HCT116 (cell line): ENCODE data around the gene TBC1D2B. TPM values are rescaled to one million over a fixed set of nuclear protein-coding genes. Genes with fewer than 3 reads are reported as not detected.

ENCODE experiments used
- ATAC-seq: fragments of 200-7000 bp; cut with Tn5 transposase; 2 replicates; pipeline ENCODE4 v1.9.1; 2020; ENCODE audit warnings: mild to moderate bottlenecking, moderate library complexity
- BruUV-seq: library from RNA; stranded (reverse); fragments of 400-500 nt; replicated peaks from 2 replicates; lab custom pipeline; 2021; lab: Mats Ljungman, UMichigan
- CTCF ChIA-PET: fragments of 300-600 bp; sonication (Branson Sonifier 250); formaldehyde crosslinking; loops from one replicate; lab custom pipeline; 2021; ENCODE audit warnings: antibody characterized with exemption; lab: Charles Lee
- POLR2A ChIA-PET: fragments of 300-600, 350-600 bp; sonication (Branson Sonifier 250); formaldehyde crosslinking; loops from one replicate; lab custom pipeline; 2021; ENCODE audit warnings: antibody characterized with exemption; lab: Charles Lee
- RAD21 ChIA-PET, 2 experiments: fragments of 300-600 bp; sonication (Branson Sonifier 250); formaldehyde crosslinking; loops; one replicate each; lab custom pipeline; 2023; ENCODE audit warnings: low total read pairs in 2 of 2; ENCODE audit not compliant: uncharacterized antibody in 2 of 2, unreplicated experiment in 2 of 2, low non-redundant PET in 1 of 2; lab: Charles Lee
- DNase-seq: peaks from one replicate; pipeline ENCODE4 v3.0.0-alpha.2; 2010; ENCODE audit warnings: low read depth, low spot score
- H2AFZ ChIP-seq: fragments of 200-600 bp; shearing (Covaris generic), sonication (generic); 2 replicates; pipeline ENCODE4 v1.6.1; 2017; ENCODE audit warnings: low read depth, mixed run types, mixed read lengths, antibody characterized with exemption, low read length; ENCODE audit not compliant: poor library complexity, severe bottlenecking
- H3K27ac ChIP-seq: 2 replicates; pipeline ENCODE4 v1.5.1; 2012; ENCODE audit warnings: low read depth, low read length
- H3K27me3 ChIP-seq: fragments of 200-600 bp; sonication (generic); 2 replicates; pipeline ENCODE4 v1.6.1; 2016; ENCODE audit warnings: mixed run types, low read length, mixed read lengths; ENCODE audit not compliant: insufficient read depth
- H3K36me3 ChIP-seq, 2 experiments: fragments of 200-500 bp in 1 of 2; fragments of 200-600 bp in 1 of 2; sonication (Bioruptor generic) in 1 of 2; sonication (generic) in 1 of 2; 2 replicates each; pipeline versions ENCODE4 v1.5.1 to v1.6.1; 2014 to 2016; ENCODE audit warnings: low read length in 2 of 2, inconsistent platforms in 1 of 2, mixed read lengths in 1 of 2, mixed run types in 1 of 2; ENCODE audit not compliant: insufficient read depth in 2 of 2, control insufficient read depth in 1 of 2
- H3K4me1 ChIP-seq, 2 experiments: fragments of 200-600 bp in 1 of 2; sonication (generic) in 1 of 2; 2 replicates each; pipeline versions ENCODE4 v1.5.1 to v1.6.1; 2012 to 2017; ENCODE audit warnings: low read length in 2 of 2, inconsistent platforms in 1 of 2, mild to moderate bottlenecking in 1 of 2, mixed read lengths in 1 of 2, mixed run types in 1 of 2, moderate library complexity in 1 of 2; ENCODE audit not compliant: insufficient read depth in 2 of 2, control insufficient read depth in 1 of 2
- H3K4me2 ChIP-seq: fragments of 200-600 bp; sonication (generic); 2 replicates; pipeline ENCODE4 v1.6.1; 2017; ENCODE audit warnings: mixed run types, low read length, mixed read lengths
- H3K4me3 ChIP-seq, 2 experiments: fragments of 200-600 bp in 1 of 2; sonication (generic) in 1 of 2; replicated peaks in 1 of 2; 2 replicates each; pipeline ENCODE4 v1.5.1; 2011 to 2016; ENCODE audit warnings: low read length in 2 of 2, control low read depth in 1 of 2, low read depth in 1 of 2, mild to moderate bottlenecking in 1 of 2, mixed read lengths in 1 of 2, mixed run types in 1 of 2
- H3K79me2 ChIP-seq: fragments of 200-600 bp; sonication (generic); 2 replicates; pipeline ENCODE4 v1.6.1; 2017; ENCODE audit warnings: mild to moderate bottlenecking, mixed run types, low read length, moderate library complexity, mixed read lengths; ENCODE audit not compliant: insufficient read depth
- H3K9ac ChIP-seq: fragments of 200-600 bp; sonication (generic); 2 replicates; pipeline ENCODE4 v1.6.1; 2016; ENCODE audit warnings: low read length, mixed read lengths
- H3K9me2 ChIP-seq: fragments of 200-600 bp; sonication (generic), shearing (Covaris generic); 2 replicates; pipeline ENCODE4 v1.6.1; 2017; ENCODE audit warnings: mixed run types, mild to moderate bottlenecking, moderate library complexity; ENCODE audit not compliant: insufficient read depth
- H3K9me3 ChIP-seq, 2 experiments: fragments of 200-500 bp in 1 of 2; fragments of 200-600 bp in 1 of 2; sonication (Bioruptor generic) in 1 of 2; sonication (generic) in 1 of 2; 2 replicates each; pipeline ENCODE4 v1.6.1; 2014 to 2017; ENCODE audit warnings: low read length in 2 of 2, mixed read lengths in 2 of 2, inconsistent platforms in 1 of 2, low read depth in 1 of 2, mild to moderate bottlenecking in 1 of 2, mixed run types in 1 of 2, moderate library complexity in 1 of 2; ENCODE audit not compliant: control insufficient read depth in 1 of 2, insufficient read depth in 1 of 2
- H4K20me1 ChIP-seq: fragments of 200-600 bp; sonication (generic), shearing (Covaris generic); 2 replicates; pipeline ENCODE4 v1.6.1; 2017; ENCODE audit warnings: mixed run types, mild to moderate bottlenecking, moderate library complexity; ENCODE audit not compliant: insufficient read depth
- CBX3 ChIP-seq: IDR thresholded peaks from 2 replicates; pipeline ENCODE4 v1.6.1; 2012; ENCODE audit warnings: low read depth
- EZH2phosphoT487 ChIP-seq: fragments of 200-600 bp; IDR thresholded peaks from 2 replicates; pipeline ENCODE4 v1.6.1; 2018; ENCODE audit warnings: antibody characterized with exemption, borderline replicate concordance
- FOSL1 ChIP-seq: IDR thresholded peaks from 2 replicates; pipeline ENCODE4 v1.6.1; 2012; ENCODE audit warnings: low read depth
- JUND ChIP-seq: IDR thresholded peaks from 2 replicates; pipeline ENCODE4 v1.6.1; 2012
- RAD21 ChIP-seq: IDR thresholded peaks from 2 replicates; pipeline ENCODE4 v1.6.1; 2012; ENCODE audit warnings: low read depth, mild to moderate bottlenecking
- SIN3A ChIP-seq: IDR thresholded peaks from 2 replicates; pipeline ENCODE4 v1.6.1; 2012; ENCODE audit warnings: low read depth
- TCF7L2 ChIP-seq: IDR thresholded peaks from 2 replicates; pipeline ENCODE4 v1.7.0; 2011; ENCODE audit warnings: borderline replicate concordance, inconsistent platforms; ENCODE audit not compliant: insufficient read depth, insufficient read length; ENCODE audit errors: extremely low read depth
- YY1 ChIP-seq: IDR thresholded peaks from 2 replicates; pipeline ENCODE4 v1.6.1; 2011; ENCODE audit warnings: low read length, low read depth, moderate library complexity, mild to moderate bottlenecking; ENCODE audit not compliant: insufficient replicate concordance; ENCODE audit errors: extremely low read depth
- ZFX ChIP-seq: fragments of 450-650 bp; IDR thresholded peaks from 2 replicates; pipeline ENCODE4 v1.6.1; 2017
- ZNF274 ChIP-seq: fragments of 200-500 bp; sonication (Bioruptor generic); IDR thresholded peaks from 2 replicates; pipeline ENCODE4 v1.6.1; 2014; ENCODE audit warnings: mild to moderate bottlenecking, low read depth, low read length, inconsistent platforms
- intact Hi-C: fragments of 100-400 bp; cut with micrococcal nuclease; formaldehyde crosslinking; loops from 2 replicates; pipeline ENCODE4 v1.10.0; 2022
- total RNA-seq: library from RNA; stranded (reverse); gene quantifications from one replicate; pipeline ENCODE4 v1.2.1, GENCODE V29; 2021; ENCODE audit not compliant: unreplicated experiment
- TF ChIP-seq, protein P1 (sequence below): IDR thresholded peaks from 2 replicates; pipeline ENCODE4 v1.6.1; 2012
- TF ChIP-seq, protein P2 (sequence below): IDR thresholded peaks from 2 replicates; pipeline ENCODE4 v1.6.1; 2012; ENCODE audit warnings: low read depth

The TBC1D2B gene
- total RNA-seq, 1 experiment from 2014 or later: 16.6 TPM

DNA sequence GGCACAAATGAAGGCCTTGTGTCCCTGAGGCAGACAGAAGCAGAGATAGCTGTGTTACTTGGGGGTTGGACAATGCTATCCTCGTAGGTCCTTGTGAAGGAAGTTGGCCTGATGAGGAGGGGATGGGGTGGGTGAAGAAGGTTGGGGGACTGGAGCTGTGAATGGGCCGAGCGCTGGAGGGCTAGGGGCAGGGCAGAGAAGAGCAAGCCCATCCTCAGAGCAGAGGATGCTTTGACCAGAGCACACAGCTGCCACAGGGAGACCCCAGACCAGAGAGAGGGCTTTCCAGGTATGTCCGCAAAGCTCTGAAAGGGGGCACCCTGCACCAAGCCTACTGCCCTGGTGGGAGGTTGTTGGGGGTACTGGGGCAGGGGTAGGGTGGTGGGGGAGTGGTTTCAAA, 5.7 kb upstream of the TBC1D2B start:
- H3K4me3 ChIP-seq: no peak overlapping the region
- CTCF ChIA-PET: no interaction called here

More for the DNA sequence above, 5.7 kb upstream of the TBC1D2B start:
- H3K27me3 ChIP-seq: no peaks in the 10 kb centered on the region
- no peak overlapping the region for H3K9ac ChIP-seq
- no peaks in the 10 kb centered on the region for H3K9me2 ChIP-seq
- H2AFZ ChIP-seq: no peak overlapping the region
- no peak overlapping the region for H3K27ac ChIP-seq
- POLR2A ChIA-PET: no interaction called here
- intact Hi-C loops: no loop called here
- H3K4me1 ChIP-seq: no peaks in the 10 kb centered on the region
- BruUV-seq: no TSS peak
- RAD21 ChIA-PET: no interaction called here
- ATAC-seq (no peak), DNase-seq (no peak)
- H3K36me3 ChIP-seq: no peaks in the 10 kb centered on the region
- TF ChIP-seq CBX3 (no peak), SIN3A (no peak), EZH2phosphoT487 (no peak), JUND (no peak), YY1 (no peak), RAD21 (no peak), ZFX (no peak), ZNF274 (no peak), FOSL1 (no peak), TCF7L2 (no peak)
- TF ChIP-seq, protein P1, sequence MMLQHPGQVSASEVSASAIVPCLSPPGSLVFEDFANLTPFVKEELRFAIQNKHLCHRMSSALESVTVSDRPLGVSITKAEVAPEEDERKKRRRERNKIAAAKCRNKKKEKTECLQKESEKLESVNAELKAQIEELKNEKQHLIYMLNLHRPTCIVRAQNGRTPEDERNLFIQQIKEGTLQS: no peak
- TF ChIP-seq, protein P2, sequence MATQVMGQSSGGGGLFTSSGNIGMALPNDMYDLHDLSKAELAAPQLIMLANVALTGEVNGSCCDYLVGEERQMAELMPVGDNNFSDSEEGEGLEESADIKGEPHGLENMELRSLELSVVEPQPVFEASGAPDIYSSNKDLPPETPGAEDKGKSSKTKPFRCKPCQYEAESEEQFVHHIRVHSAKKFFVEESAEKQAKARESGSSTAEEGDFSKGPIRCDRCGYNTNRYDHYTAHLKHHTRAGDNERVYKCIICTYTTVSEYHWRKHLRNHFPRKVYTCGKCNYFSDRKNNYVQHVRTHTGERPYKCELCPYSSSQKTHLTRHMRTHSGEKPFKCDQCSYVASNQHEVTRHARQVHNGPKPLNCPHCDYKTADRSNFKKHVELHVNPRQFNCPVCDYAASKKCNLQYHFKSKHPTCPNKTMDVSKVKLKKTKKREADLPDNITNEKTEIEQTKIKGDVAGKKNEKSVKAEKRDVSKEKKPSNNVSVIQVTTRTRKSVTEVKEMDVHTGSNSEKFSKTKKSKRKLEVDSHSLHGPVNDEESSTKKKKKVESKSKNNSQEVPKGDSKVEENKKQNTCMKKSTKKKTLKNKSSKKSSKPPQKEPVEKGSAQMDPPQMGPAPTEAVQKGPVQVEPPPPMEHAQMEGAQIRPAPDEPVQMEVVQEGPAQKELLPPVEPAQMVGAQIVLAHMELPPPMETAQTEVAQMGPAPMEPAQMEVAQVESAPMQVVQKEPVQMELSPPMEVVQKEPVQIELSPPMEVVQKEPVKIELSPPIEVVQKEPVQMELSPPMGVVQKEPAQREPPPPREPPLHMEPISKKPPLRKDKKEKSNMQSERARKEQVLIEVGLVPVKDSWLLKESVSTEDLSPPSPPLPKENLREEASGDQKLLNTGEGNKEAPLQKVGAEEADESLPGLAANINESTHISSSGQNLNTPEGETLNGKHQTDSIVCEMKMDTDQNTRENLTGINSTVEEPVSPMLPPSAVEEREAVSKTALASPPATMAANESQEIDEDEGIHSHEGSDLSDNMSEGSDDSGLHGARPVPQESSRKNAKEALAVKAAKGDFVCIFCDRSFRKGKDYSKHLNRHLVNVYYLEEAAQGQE: no peak
- H3K4me2 ChIP-seq: no peak overlapping the region
- H3K79me2 ChIP-seq: no peaks in the 10 kb centered on the region
- H3K9me3 ChIP-seq: no peaks in the 10 kb centered on the region
- H4K20me1 ChIP-seq: no peaks in the 10 kb centered on the region
